Measurements from ENCODE around the gene PHLPP1. TPM values are rescaled to one million over a fixed set of nuclear protein-coding genes. Genes with fewer than 3 reads are reported as not detected.
"Not testable (repeated sequence)": the region's sequence is repeated elsewhere in the genome, so short reads cannot be mapped to it uniquely, and the experiment has no call there.

Gene PHLPP1
- total RNA-seq = 12.3 and 14.3 TPM in 2 replicates

DNA sequence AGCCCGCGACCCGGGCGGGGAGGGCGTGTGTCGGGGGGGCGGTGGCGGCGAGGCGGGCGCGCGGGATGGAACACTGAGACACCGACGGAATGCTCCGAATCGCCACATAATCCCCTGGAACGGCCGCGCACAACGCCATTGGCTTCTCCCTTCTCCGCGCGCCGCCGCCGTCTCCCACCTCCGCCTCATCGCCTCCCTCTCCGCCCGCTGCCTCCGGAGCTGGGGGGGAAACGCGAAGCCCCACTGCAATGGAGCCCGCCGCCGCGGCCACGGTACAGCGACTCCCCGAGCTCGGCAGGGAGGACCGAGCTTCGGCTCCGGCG, at the start of gene PHLPP1:
Gene PHLPP1, plus strand, starts transcription at position 106 of the 323 bp plus-strand sequence. Its CDS starts 143 bp downstream, at position 249.
- intact Hi-C loops (cut with micrococcal nuclease) = loop anchor here (1.0 to 5.0 kb wide), 12 partner anchors 52 to 1232 kb away; partner anchors contain the start of genes HMSD, PIGN, RELCH and TNFRSF11A
- Mint-ChIP-seq H3K4me1 (peaks cover 22% of the 10 kb centered on the region), H3K36me3 (ENCODE audit: low read depth) (peaks cover 2% of the 10 kb centered on the region), H3K27ac (peak within 1 kb of the TSS; percentile 86), H3K27me3 (peaks cover 28% of the 10 kb centered on the region), H3K9me3 (no peaks in the 10 kb centered on the region), H3K4me3 (peak within 1 kb of the TSS; percentile 87)
- no peak for DNase-seq

DNA sequence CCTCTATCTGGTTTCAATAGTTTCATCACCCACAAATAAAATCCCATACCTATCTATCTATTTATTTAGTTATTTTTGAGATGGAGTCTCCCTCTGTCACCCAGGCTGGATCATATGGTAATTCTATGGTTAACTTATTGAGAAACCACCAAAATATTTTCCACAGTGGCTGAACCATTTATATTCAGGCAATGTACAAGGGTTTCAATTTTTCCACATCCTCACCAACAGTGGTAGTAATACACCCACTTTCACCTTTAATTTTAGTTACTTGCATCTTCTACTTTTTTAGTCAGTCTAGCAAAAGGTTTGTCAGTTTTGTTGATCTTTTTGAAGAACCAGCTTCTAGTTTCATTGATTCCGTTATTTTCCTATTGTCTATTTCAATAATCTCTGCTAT, 46.1 kb upstream of the PHLPP1 start:
- Mint-ChIP-seq H3K27me3 (peaks cover 2% of the 10 kb centered on the region), H3K36me3 (ENCODE audit: low read depth) (no peaks in the 10 kb centered on the region), H3K27ac (no peak overlapping the region), H3K9me3 (peaks cover 10% of the 10 kb centered on the region), H3K4me3 (no peak overlapping the region), H3K4me1 (peaks cover 5% of the 10 kb centered on the region)
- no peak for DNase-seq
- intact Hi-C loops (cut with micrococcal nuclease) = no loop called here

DNA sequence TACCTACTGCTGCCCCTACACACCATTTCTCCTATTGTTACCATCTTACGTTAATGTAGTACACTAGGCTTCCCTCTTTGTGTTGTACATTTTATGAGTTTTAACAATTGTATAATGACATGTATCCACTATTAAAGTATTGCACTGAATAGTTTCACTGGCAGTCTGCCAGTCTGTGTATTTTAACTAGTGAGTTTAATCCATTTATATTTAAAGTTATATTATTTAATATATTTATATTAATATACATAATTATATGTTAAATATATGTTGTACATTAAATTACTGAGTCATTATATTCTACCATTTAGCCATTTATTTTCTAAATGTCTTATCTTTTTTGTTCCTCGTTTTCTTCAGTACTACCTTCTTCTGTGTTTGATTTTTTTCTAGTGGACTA, 44.8 kb upstream of the PHLPP1 start:
- DNase-seq = no peak
- intact Hi-C loops (cut with micrococcal nuclease) = no loop called here
- peaks cover 10% of the 10 kb centered on the region for H3K9me3 Mint-ChIP-seq
- H3K36me3 Mint-ChIP-seq (ENCODE audit: low read depth) = no peaks in the 10 kb centered on the region
- H3K27ac Mint-ChIP-seq = no peak overlapping the region
- H3K27me3 Mint-ChIP-seq = peaks cover 2% of the 10 kb centered on the region
- H3K4me1 Mint-ChIP-seq = peaks cover 5% of the 10 kb centered on the region
- H3K4me3 Mint-ChIP-seq = no peak overlapping the region

DNA sequence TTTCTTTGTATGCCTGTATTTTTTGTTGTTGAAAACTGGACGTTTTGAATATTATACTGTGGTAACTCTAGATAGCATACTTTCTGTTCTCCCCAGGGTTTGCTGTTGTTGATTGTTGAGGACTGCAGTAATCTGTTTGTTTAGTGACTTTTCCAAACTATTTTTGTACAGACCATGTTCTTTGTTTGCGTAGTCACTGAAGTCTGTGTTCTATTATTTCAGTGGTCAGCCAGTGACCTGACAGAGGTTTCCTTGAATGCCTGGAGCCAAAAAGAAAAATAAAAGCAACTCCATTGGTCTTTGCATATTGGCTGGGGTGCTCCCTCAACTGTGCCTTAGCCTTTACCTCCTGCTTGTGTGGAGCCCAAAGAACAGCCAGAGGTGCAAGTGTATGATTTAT, 42.7 kb upstream of the PHLPP1 start:
- Mint-ChIP-seq H3K9me3 (peaks cover 10% of the 10 kb centered on the region), H3K27me3 (peaks cover 4% of the 10 kb centered on the region), H3K4me3 (no peak overlapping the region), H3K36me3 (ENCODE audit: low read depth) (no peaks in the 10 kb centered on the region), H3K27ac (no peak overlapping the region), H3K4me1 (peaks cover 5% of the 10 kb centered on the region)
- no peak for DNase-seq
- intact Hi-C loops (cut with micrococcal nuclease) = no loop called here

DNA sequence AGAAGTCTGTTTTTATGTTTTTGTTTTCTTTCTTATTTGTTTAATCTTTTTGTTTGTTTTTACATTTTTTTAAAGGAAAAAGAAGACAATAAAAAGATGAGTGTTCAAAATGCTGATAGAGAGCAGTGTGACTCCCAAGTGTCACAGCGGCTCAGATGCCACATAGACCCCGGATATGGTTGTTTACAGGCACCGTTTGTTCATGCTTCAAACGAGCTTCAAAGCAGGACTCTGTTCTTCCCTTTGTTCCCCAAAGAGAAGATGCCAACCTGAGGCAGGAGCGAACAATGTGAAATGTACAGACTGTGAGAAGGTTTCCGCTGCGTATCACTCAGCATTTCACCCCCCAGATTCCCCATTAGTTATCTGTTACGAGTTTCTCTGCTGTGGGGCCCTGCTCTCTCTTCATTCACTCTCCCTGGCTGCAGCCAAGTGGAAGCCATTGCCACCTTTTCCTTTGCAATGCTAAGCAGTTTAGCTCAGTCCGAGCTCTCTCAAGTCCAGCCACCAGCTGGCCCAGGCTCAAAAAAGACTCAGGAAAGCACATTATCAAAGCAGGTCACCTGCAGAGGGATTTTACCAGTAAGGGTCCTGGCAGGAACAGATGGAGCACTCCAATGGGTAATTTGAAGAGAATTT, 36.4 kb upstream of the PHLPP1 start:
- no peak for DNase-seq
- no peaks in the 10 kb centered on the region for H3K36me3 Mint-ChIP-seq (ENCODE audit: low read depth)
- no peak overlapping the region for H3K4me3 Mint-ChIP-seq
- H3K9me3 Mint-ChIP-seq = no peaks in the 10 kb centered on the region
- H3K27ac Mint-ChIP-seq = no peak overlapping the region
- no peaks in the 10 kb centered on the region for H3K4me1 Mint-ChIP-seq
- intact Hi-C loops (cut with micrococcal nuclease) = no loop called here
- peaks cover 2% of the 10 kb centered on the region for H3K27me3 Mint-ChIP-seq

DNA sequence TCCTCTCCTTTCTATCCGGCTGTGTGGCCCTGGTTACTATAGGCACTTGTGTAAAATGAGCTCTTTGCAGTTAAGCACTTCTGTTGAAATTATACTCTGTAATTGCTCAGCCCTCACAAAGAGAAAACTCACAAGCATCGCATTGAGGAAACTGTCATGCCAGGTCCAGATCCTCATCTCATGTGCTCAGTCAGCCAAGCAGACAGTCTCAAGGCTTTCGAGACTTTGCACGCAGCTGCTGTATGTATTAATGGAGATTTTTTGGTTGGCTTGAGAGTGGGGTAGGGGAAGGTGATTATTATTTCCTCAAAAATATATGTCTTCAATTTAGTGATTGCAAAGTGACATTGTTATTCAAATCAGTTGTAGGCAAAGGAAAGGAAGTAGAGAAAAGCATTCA, 33.0 kb upstream of the PHLPP1 start:
- intact Hi-C loops (cut with micrococcal nuclease) = no loop called here
- H3K27ac Mint-ChIP-seq = no peak overlapping the region
- no peaks in the 10 kb centered on the region for H3K36me3 Mint-ChIP-seq (ENCODE audit: low read depth)
- H3K4me3 Mint-ChIP-seq = no peak overlapping the region
- peaks cover 4% of the 10 kb centered on the region for H3K9me3 Mint-ChIP-seq
- DNase-seq = no peak
- peaks cover 3% of the 10 kb centered on the region for H3K27me3 Mint-ChIP-seq
- no peaks in the 10 kb centered on the region for H3K4me1 Mint-ChIP-seq

DNA sequence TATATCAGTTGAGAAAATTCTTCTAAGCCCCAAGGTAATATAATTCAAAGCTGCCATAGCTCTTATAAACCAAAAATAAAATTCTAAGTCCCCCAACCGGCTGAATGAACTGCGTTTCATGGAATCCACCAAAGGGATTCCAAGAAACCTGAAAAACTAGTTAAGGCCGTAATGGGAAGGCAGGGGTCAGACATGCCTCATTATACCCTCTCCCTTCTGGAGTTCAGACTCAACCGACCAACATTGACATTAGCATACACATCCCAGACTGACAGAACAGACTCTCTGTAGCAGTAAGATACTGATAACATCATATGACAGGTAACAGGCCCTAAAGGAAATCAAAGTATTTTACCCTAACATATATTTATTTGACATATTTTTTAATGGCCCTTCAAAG, 31.4 kb upstream of the PHLPP1 start:
- H3K4me3 Mint-ChIP-seq = no peak overlapping the region
- H3K27me3 Mint-ChIP-seq = peaks cover 2% of the 10 kb centered on the region
- H3K27ac Mint-ChIP-seq = no peak overlapping the region
- peaks cover 10% of the 10 kb centered on the region for H3K9me3 Mint-ChIP-seq
- no peaks in the 10 kb centered on the region for H3K36me3 Mint-ChIP-seq (ENCODE audit: low read depth)
- H3K4me1 Mint-ChIP-seq = no peaks in the 10 kb centered on the region
- intact Hi-C loops (cut with micrococcal nuclease) = no loop called here
- no peak for DNase-seq

DNA sequence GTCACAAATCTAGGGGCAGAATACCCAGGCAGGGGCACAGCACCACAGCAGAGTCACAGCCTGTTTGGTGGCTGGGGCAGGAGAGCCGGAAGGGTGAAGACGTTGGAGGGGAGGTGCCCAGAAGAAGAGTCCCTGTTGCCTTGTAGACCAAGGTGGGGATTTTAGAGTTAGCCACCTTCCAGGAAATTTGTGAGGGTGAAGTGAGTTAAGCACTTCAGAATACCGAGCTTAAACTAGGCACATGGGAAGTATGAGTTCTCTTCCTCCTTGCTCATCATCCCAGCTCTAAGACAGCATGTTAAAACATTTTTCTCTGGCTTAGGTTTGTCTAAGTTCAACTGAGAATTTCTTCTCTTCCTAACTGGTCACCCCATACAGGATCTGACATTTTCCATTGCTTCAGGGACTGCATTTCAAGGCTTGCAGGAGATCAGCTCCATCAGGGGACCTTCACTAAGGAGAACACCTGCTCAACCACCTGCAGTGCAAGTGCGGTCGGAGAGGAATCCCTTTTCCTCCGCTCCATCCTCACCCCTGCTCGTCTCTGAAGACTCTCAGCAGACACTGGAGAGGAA, 26.5 kb upstream of the PHLPP1 start:
- peaks cover 2% of the 10 kb centered on the region for H3K36me3 Mint-ChIP-seq (ENCODE audit: low read depth)
- H3K4me3 Mint-ChIP-seq = no peak overlapping the region
- H3K9me3 Mint-ChIP-seq = peaks cover 21% of the 10 kb centered on the region
- intact Hi-C loops (cut with micrococcal nuclease) = no loop called here
- H3K27me3 Mint-ChIP-seq = peaks cover 8% of the 10 kb centered on the region
- DNase-seq = no peak
- H3K27ac Mint-ChIP-seq = no peak overlapping the region
- no peaks in the 10 kb centered on the region for H3K4me1 Mint-ChIP-seq

DNA sequence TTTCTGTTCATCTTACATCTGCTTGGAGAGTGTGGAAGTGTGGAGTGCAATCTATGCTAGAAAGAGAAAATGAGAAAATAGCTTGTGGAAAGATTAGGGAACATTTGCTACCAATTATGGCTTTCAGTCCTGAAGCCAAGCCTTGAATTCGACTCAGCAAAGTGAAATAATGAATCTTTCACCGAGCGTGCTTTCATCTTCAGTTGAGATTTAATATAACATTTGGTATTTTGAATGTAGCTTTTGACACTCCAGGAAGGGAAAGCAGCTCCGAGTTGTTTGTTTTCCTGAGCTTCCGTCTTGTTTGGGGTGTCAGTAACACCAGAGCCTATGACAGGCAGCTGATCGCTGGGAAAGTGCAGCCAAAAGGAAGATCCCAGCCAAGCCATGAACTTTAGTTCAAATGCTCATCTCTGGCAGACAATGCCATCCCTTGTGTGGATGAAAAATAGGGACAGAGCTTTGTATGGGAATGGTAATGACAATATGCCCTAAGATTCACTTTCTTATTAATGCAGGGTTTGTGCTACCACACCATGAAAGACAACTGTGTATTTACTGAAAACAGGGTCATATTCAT, 25.0 kb upstream of the PHLPP1 start:
- Mint-ChIP-seq H3K27me3 (peaks cover 8% of the 10 kb centered on the region), H3K4me1 (no peaks in the 10 kb centered on the region), H3K9me3 (peaks cover 17% of the 10 kb centered on the region), H3K4me3 (no peak overlapping the region), H3K36me3 (ENCODE audit: low read depth) (peaks cover 2% of the 10 kb centered on the region), H3K27ac (no peak overlapping the region)
- no peak for DNase-seq
- intact Hi-C loops (cut with micrococcal nuclease) = no loop called here

DNA sequence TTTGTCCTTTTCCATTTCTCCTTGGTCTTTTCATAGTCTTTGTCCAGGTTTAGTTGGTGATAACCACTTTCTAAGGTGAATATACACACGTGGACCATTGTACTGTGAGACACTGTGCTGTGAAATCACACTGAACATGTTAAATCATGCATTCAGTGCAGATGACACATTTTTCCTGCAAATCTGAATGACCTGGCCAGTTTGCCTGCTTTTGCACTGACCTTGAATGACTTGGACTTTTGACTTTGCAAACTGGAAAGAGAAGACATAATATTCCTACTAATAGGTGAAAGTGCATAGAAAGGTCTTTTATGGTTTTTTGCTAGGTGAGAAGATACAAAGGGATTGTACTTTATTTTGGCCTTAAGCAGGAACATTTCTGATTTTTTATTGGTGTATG, 21.7 kb upstream of the PHLPP1 start:
- intact Hi-C loops (cut with micrococcal nuclease) = no loop called here
- no peak overlapping the region for H3K4me3 Mint-ChIP-seq
- no peak for DNase-seq
- H3K27me3 Mint-ChIP-seq = peaks cover 16% of the 10 kb centered on the region
- peaks cover 2% of the 10 kb centered on the region for H3K36me3 Mint-ChIP-seq (ENCODE audit: low read depth)
- no peaks in the 10 kb centered on the region for H3K4me1 Mint-ChIP-seq
- peaks cover 12% of the 10 kb centered on the region for H3K9me3 Mint-ChIP-seq
- H3K27ac Mint-ChIP-seq = no peak overlapping the region

DNA sequence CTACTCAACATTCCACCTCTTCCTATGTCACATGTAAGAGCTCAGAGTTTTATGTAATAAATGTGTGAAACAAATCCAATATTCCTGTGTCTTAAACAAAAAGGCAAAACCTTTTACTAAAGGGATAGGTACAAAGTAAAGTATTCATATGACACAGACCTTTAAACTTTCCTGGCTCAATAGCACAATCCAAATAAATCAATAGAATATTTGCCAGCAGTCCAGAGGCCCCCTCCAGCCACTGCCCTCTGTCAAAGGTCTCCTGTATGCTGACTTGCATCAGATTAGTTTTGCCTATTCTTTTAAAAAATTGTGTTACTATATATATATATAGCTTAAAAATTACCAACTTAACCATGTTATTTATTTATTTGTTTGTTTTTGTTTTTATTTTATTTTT, 17.7 kb upstream of the PHLPP1 start:
- Mint-ChIP-seq H3K36me3 (ENCODE audit: low read depth) (no peaks in the 10 kb centered on the region), H3K9me3 (peaks cover 7% of the 10 kb centered on the region), H3K4me3 (no peak overlapping the region), H3K27me3 (peaks cover 19% of the 10 kb centered on the region), H3K27ac (no peak overlapping the region), H3K4me1 (no peaks in the 10 kb centered on the region)
- no peak for DNase-seq
- intact Hi-C loops (cut with micrococcal nuclease) = no loop called here

DNA sequence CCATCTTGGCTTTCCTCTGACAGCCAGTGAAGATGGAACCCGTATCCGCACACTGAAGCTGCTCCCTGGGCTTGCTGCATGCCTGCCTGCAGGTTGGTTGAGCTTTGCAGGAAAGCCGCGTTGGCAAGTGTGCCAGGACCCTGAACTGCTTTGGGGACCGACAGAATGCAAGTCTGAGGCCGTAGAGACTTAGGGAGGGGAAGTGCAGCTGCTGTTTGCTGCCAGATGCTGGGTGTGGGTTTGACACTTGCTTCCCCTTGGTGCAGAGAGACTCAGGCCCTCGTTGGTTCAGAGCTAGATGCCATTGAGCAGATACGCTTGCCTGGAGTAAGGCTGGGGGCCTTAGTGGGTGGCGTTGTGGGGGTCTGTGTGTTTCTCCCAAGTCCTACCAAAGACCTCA, 13.1 kb upstream of the PHLPP1 start:
- Mint-ChIP-seq H3K4me1 (no peaks in the 10 kb centered on the region), H3K4me3 (no peak overlapping the region), H3K27me3 (peaks cover 22% of the 10 kb centered on the region), H3K9me3 (peaks cover 4% of the 10 kb centered on the region), H3K27ac (no peak overlapping the region), H3K36me3 (ENCODE audit: low read depth) (no peaks in the 10 kb centered on the region)
- intact Hi-C loops (cut with micrococcal nuclease) = no loop called here
- DNase-seq = no peak

DNA sequence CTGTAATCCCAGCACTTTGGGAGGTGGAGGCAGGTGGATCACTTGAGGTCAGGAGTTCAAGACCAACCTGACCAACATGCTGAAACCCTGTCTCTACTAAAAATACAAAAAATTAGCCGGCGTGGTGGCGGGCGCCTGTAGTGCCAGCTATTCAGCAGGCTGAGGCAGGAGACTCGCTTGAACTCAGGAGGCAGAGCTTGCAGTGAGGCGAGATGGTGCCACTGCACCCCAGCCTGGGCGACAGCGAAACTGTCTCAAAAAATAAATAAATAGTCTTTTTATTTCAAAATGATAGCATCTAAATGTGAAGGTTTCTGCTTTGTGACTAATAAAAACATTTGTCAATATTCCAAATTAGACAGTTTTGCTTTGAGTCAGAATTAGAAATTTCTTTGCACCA, 8.5 kb upstream of the PHLPP1 start:
- H3K36me3 Mint-ChIP-seq (ENCODE audit: low read depth); intact Hi-C loops (cut with micrococcal nuclease); H3K27ac Mint-ChIP-seq; H3K4me3 Mint-ChIP-seq; DNase-seq; H3K4me1 Mint-ChIP-seq; H3K9me3 Mint-ChIP-seq: not testable (repeated sequence)
- H3K27me3 Mint-ChIP-seq = peaks cover 23% of the 10 kb centered on the region

DNA sequence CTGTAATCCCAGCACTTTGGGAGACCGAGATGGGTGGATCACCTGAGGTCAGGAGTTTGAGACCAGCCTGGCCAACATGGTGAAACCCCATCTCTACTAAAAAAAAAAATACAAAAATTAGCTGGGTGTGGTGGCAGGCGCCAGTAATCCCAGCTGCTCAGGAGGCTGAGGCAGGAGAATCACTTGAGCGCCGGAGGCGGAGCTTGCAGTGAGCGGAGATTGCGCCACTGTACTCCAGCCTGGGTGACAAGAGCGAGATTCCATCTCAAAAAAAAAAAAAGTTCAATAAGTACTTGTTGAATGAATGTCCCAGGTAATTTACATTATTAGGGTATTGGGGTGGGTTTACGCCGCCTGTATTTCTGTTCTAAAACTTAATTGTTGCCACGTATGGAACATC, 5.4 kb upstream of the PHLPP1 start:
- not testable (repeated sequence) for H3K27ac Mint-ChIP-seq; H3K4me3 Mint-ChIP-seq; H3K9me3 Mint-ChIP-seq; DNase-seq; H3K36me3 Mint-ChIP-seq (ENCODE audit: low read depth); H3K4me1 Mint-ChIP-seq
- intact Hi-C loops (cut with micrococcal nuclease) = loop anchor here (5.0 kb wide), 1 partner anchor 73 kb away; no protein-coding TSS in a partner anchor
- peaks cover 23% of the 10 kb centered on the region for H3K27me3 Mint-ChIP-seq
